Measurements from ENCODE around the gene UBAC1.
"Not testable (repeated sequence)": the region's sequence is repeated elsewhere in the genome, so short reads cannot be mapped to it uniquely, and the experiment has no call there.

DNA sequence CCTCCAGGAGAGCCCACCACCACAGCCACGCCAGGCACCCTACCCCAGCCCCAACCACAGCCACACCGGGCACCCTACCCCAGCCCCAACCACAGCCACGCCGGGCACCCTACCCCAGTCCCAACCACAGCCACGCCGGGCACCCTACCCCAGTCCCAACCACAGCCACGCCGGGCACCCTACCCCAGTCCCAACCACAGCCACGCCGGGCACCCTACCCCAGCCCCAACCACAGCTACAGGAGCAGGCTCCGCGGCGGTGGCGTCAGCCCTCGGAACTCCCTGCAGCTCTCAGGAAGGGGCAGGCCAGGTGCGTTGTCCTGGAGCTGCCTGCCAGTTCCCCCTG is 5.7 kb upstream of the UBAC1 start:
- TF ChIP-seq, protein P1, sequence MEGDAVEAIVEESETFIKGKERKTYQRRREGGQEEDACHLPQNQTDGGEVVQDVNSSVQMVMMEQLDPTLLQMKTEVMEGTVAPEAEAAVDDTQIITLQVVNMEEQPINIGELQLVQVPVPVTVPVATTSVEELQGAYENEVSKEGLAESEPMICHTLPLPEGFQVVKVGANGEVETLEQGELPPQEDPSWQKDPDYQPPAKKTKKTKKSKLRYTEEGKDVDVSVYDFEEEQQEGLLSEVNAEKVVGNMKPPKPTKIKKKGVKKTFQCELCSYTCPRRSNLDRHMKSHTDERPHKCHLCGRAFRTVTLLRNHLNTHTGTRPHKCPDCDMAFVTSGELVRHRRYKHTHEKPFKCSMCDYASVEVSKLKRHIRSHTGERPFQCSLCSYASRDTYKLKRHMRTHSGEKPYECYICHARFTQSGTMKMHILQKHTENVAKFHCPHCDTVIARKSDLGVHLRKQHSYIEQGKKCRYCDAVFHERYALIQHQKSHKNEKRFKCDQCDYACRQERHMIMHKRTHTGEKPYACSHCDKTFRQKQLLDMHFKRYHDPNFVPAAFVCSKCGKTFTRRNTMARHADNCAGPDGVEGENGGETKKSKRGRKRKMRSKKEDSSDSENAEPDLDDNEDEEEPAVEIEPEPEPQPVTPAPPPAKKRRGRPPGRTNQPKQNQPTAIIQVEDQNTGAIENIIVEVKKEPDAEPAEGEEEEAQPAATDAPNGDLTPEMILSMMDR (IDR thresholded peaks at IDR 0.05; ENCODE audit: poor library complexity): not testable (repeated sequence)
- TF ChIP-seq EZH2phosphoT487 (IDR thresholded peaks at IDR 0.05; ENCODE audit: low read depth, severe bottlenecking, unreplicated experiment): not testable (repeated sequence)

Data from hepatocyte (in vitro differentiated cells).